T-helper 1 cell treated with Interleukin-12 subunit alpha and Interleukin-12 subunit beta and Interleukin-4 antibody, amounts not matched to agents 30 μg/mL and 1 μg/mL, for 36 hours (primary cell): ENCODE results near the gene CD300E.
"Not testable (repeated sequence)": the region's sequence is repeated elsewhere in the genome, so short reads cannot be mapped to it uniquely, and the experiment has no call there.

Source experiments
- H3K27ac Mint-ChIP-seq: one replicate; pipeline ENCODE4 v1.8.0; 2021; ENCODE audit warnings: mild to moderate bottlenecking, mixed read lengths
- H3K27me3 Mint-ChIP-seq: one replicate; pipeline ENCODE4 v1.8.0; 2021; ENCODE audit warnings: low read depth, mixed read lengths
- H3K36me3 Mint-ChIP-seq: one replicate; pipeline ENCODE4 v1.8.0; 2021; ENCODE audit warnings: low read depth, mixed read lengths
- H3K4me1 Mint-ChIP-seq: one replicate; pipeline ENCODE4 v1.8.0; 2021; ENCODE audit warnings: low read depth, mixed read lengths
- H3K4me3 Mint-ChIP-seq: one replicate; pipeline ENCODE4 v1.8.0; 2021; ENCODE audit warnings: mild to moderate bottlenecking, moderate library complexity, mixed read lengths
- H3K9me3 Mint-ChIP-seq: one replicate; pipeline ENCODE4 v1.8.0; 2021; ENCODE audit warnings: mixed read lengths

The CD300E gene

DNA sequence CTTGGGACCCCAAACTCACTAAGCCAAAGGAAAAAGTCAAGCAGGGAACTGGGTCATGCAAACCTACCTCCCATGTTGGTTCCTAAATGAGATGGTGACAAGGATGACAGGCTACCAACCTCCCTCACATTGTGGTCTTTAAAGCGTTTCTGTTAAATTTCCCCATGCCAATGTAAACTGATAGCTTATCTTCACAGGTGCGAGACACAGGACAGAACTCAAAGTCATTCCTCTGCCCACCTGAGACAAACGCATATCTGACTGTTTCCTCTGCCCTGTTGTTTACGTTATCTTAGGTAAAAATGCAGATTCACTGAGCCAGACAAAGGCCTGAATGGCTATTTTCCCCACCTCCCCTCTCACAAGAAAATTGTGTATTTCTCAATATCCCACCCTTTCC is 19.0 kb upstream of the CD300E start:
- H3K27ac Mint-ChIP-seq: no peak overlapping the region
- no peak overlapping the region for H3K4me3 Mint-ChIP-seq
- H3K27me3 Mint-ChIP-seq: peaks cover 59% of the 10 kb centered on the region
- peaks cover 14% of the 10 kb centered on the region for H3K4me1 Mint-ChIP-seq
- no peaks in the 10 kb centered on the region for H3K36me3 Mint-ChIP-seq
- no peaks in the 10 kb centered on the region for H3K9me3 Mint-ChIP-seq

DNA sequence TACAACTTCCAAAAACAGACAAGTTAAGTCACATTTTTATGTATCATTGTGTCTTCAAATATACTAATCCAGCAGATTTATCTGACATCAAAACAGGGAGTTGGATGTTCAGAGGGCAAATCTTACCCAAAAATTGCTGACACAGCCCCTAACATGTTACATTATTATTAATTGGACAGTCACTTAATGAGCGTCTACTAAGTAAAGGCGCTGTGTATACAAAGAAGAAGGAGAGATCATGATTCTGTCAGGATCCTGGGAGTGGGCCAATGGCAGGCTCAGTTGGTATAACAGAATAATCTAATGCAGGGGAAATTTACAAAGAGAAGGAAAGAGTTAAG is 18.4 kb upstream of the CD300E start:
- Mint-ChIP-seq H3K4me1 (peaks cover 14% of the 10 kb centered on the region), H3K27ac (no peak overlapping the region), H3K36me3 (no peaks in the 10 kb centered on the region), H3K27me3 (peaks cover 59% of the 10 kb centered on the region), H3K9me3 (no peaks in the 10 kb centered on the region), H3K4me3 (no peak overlapping the region)

DNA sequence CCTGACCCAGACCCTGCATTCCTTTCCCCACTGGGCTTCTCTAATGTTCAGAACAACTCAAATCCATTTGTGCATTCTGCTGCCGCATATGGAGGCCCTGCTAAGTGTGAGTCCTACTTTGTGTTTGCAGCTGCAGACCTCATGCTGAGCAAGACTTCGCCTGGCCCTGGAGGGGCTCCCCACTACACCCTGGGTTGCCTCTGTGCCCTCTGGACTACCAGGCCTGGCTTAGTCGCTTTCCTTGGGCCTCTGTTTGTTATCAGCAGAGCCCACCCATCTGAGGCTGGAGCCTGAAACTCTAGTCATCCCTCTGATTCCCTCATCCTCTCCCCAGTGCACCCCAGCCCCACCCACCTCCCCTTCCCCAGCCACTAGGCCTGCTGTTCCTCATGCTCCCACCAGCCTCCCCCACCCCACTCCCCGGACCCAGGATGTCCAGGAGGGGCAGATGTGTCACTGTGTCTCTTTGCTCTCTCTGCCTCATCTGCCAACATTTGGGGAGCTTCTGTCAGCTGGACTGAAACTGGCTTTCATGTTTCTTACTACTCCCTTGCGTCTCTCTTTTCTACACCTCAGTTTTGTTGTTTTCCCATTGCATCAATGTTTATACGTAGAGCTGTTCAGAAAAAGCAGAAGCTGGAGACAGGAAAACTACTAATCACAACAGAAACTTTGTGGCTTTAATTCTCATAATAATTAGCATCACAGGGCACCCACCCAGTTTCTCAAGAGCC is 17.9 kb upstream of the CD300E start:
- Mint-ChIP-seq H3K4me3 (no peak overlapping the region), H3K4me1 (peaks cover 14% of the 10 kb centered on the region), H3K27ac (peak overlapping the region; percentile 22), H3K9me3 (no peaks in the 10 kb centered on the region), H3K27me3 (peaks cover 59% of the 10 kb centered on the region), H3K36me3 (no peaks in the 10 kb centered on the region)

DNA sequence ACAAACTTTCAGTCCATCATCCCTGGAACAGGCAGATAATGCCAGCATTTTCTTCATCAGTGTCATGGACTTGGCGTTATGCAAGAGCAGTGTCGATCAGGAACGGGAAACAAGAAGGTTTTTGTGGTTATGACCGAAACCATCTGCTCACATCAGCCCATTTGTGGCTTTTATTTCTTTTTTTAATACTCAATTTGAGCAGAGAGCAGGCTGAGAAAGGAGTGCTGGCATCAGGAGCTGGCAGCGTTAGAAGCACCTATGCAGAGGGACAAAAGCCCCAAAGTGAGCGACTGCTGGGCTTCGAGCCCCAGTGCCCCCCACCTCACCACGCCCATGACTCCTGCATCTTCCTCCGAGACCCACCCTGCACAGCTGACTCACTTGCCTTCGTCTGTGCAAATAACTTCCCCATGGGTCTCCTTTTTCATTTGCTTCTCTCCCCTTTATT is 16.2 kb upstream of the CD300E start:
- no peak overlapping the region for H3K27ac Mint-ChIP-seq
- H3K36me3 Mint-ChIP-seq: no peaks in the 10 kb centered on the region
- H3K4me1 Mint-ChIP-seq: peaks cover 14% of the 10 kb centered on the region
- peaks cover 57% of the 10 kb centered on the region for H3K27me3 Mint-ChIP-seq
- H3K4me3 Mint-ChIP-seq: peak overlapping the region; percentile 42
- no peaks in the 10 kb centered on the region for H3K9me3 Mint-ChIP-seq

DNA sequence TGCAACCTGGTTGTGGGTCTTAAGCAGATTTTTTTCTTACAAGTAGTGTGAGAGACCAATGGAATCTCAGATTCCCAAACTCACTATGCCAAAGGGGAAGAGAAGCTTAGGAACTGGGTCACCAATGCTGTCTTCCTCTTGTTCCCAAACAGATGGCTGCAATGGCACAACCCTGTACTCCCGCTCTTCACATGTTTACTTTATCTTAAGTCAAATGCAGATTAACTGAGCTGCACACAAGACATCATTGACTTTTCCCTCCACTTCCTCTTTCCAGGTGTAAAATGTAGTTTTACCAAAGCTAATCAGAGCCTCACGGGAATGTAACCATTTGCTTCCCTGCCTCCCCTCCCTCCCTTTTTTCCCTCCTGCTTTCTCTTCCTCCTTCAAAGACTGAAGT is 14.4 kb upstream of the CD300E start:
- Mint-ChIP-seq H3K9me3 (no peaks in the 10 kb centered on the region), H3K27me3 (peaks cover 48% of the 10 kb centered on the region), H3K27ac (no peak overlapping the region), H3K4me1 (peaks cover 14% of the 10 kb centered on the region), H3K4me3 (no peak overlapping the region), H3K36me3 (no peaks in the 10 kb centered on the region)

DNA sequence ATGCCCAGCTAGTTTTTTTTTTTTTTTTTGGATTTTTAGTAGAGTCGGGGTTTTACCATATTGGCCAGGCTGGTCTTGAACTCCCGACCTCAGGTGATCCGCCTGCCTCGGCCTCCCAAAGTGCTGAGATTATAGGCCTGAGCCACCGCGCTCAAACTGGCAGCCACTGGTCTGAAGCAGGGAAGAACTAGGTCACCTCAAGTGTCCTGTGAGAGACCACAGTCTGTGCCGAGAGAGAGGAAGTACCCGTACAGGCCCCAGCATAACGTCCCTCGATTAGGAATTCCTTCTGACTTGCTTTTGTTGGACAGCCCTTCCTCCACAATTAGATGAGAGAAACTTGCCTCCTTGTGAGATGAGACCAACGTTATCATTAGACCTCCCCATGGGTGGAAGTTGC is 13.7 kb upstream of the CD300E start:
- H3K36me3 Mint-ChIP-seq: no peaks in the 10 kb centered on the region
- no peak overlapping the region for H3K4me3 Mint-ChIP-seq
- no peak overlapping the region for H3K27ac Mint-ChIP-seq
- peaks cover 15% of the 10 kb centered on the region for H3K4me1 Mint-ChIP-seq
- H3K27me3 Mint-ChIP-seq: peaks cover 47% of the 10 kb centered on the region
- no peaks in the 10 kb centered on the region for H3K9me3 Mint-ChIP-seq

DNA sequence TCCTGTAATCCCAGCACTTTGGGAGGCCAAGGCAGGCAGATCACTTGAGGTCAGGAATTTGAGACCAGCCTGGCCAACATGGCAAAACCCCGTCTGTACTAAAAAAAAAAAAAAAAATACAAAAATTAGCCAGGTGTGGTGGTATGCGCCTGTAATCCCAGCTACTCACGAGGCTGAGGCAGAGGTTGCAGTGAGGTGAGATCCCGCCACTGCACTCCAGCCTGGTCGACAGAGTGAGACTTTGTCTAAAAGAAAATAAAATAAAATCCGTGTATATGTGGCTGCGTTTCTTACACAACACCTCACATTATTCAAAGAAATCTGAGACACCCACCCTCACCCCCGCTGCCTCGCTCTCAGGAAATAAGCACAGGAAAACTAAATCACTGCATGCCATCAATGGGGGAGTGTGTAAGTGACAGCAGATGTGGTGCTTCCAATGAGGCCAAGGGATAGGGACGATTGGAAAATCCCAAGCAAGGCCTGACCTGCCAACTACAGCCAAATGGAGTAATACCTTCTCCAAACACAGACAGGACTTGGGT is 13.1 kb upstream of the CD300E start:
- not testable (repeated sequence) for H3K36me3 Mint-ChIP-seq, H3K27ac Mint-ChIP-seq, H3K9me3 Mint-ChIP-seq, H3K4me3 Mint-ChIP-seq
- Mint-ChIP-seq H3K27me3 (peaks cover 47% of the 10 kb centered on the region), H3K4me1 (peaks cover 19% of the 10 kb centered on the region)

DNA sequence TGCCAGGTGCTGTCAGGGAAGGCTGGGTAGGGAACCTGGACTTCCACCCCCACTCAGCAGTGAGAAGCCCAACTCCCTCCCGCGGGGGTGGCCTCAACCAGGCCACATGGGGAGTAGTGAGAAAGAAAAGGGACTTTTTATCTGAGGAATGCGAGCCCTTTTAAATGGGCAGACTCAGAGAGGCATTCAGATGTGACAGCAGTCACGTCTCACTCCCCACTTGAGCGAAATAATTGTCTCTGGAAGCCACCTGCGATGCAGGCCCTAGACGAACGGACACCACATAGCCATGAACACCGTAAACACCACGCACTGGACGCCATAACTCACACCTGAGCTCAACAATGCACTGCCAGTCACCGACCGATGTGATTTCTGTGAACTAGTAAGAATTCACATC is 11.9 kb upstream of the CD300E start:
- H3K27me3 Mint-ChIP-seq: peaks cover 48% of the 10 kb centered on the region
- no peak overlapping the region for H3K4me3 Mint-ChIP-seq
- H3K4me1 Mint-ChIP-seq: peaks cover 18% of the 10 kb centered on the region
- H3K36me3 Mint-ChIP-seq: no peaks in the 10 kb centered on the region
- H3K9me3 Mint-ChIP-seq: no peaks in the 10 kb centered on the region
- H3K27ac Mint-ChIP-seq: no peak overlapping the region

DNA sequence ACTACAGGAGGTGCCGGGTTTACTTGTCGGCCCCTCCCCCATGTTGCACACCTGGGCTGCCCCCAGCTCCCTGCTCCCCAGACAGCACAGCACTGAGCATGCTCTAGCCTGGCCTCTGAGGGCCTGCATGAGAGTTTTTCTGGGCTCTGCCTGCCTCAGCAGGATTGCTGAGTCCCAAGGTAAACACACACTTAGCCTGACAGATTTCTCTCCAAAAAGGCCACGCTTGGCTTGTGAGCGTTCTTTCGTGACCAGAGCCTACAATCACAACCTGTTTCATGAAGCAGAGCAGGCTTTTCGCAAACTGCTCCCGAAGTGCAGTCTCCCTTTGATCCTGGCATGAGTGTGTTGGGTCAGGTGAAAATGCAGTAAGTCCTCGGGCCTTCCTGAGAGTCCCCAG is 9.8 kb upstream of the CD300E start:
- Mint-ChIP-seq H3K27ac (no peak overlapping the region), H3K9me3 (no peaks in the 10 kb centered on the region), H3K4me3 (no peak overlapping the region), H3K27me3 (peaks cover 61% of the 10 kb centered on the region), H3K4me1 (peaks cover 7% of the 10 kb centered on the region), H3K36me3 (no peaks in the 10 kb centered on the region)

DNA sequence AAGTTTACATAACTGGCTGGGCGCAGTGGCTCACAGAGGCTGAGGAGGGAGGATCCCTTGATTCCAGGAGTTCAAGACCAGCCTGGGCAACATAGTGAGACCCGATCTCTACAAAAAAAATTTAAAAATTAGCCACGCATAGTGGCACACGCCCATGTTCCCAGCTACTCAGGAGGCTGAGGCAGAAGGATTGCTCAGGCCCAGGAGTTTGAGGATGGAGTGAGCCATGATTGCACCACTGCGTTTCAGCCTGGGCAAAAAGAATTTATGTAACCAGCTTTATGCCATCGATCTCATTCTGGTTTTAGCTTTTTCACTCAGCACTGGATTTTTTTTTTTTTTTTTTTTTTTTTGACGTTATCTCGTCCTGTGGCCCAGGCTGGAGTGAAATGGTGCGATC is 9.1 kb upstream of the CD300E start:
- H3K4me3 Mint-ChIP-seq: no peak overlapping the region
- H3K27ac Mint-ChIP-seq: no peak overlapping the region
- peaks cover 61% of the 10 kb centered on the region for H3K27me3 Mint-ChIP-seq
- H3K36me3 Mint-ChIP-seq: no peaks in the 10 kb centered on the region
- peaks cover 7% of the 10 kb centered on the region for H3K4me1 Mint-ChIP-seq
- no peaks in the 10 kb centered on the region for H3K9me3 Mint-ChIP-seq

DNA sequence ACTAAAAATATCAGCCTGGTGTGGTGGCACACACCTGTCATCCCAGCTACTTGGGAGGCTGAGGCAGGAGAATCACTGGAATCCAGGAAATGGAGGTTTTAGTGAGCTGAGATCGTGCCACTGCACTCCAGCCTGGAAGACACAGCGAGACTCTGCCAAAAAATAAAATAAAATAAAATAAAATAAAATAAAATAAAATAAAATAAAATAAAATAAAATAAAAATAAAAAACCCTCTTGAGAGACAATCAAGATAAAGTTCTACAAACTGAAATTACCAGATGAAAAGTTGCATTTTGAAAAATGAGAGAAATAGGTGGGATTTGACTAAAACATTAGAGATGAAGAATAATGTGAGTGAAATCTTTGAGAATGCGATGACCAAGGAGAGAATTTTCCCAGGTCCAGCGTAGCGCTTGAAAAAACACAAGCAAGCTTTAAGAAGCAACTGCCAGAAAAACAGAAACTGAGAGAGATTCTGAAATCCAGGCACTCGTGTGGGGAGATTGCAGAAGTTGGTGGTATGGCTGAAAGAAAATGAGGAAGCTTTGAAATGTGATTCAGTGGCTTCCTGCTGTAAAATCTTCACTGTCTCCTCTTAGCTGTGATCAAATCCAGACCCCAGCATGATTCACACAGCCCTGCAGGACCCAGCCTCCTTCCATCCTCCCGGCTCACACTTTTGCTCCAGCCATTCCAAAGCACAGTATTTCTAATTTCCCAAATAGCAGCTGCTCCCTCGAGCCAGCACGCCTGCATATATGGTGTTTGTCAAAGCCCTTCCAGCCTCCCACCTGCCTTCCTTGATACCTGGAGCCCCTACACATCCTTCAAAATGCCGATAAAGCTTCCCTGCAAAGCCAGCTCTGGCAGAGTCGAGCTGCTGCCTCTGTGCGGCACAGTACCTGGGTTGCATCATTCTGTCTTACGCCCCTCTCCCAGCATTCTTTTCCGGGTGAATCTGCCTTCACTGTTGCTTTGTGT is 8.2 kb upstream of the CD300E start:
- peaks cover 4% of the 10 kb centered on the region for H3K9me3 Mint-ChIP-seq
- no peaks in the 10 kb centered on the region for H3K36me3 Mint-ChIP-seq
- H3K4me1 Mint-ChIP-seq: peaks cover 7% of the 10 kb centered on the region
- H3K27me3 Mint-ChIP-seq: peaks cover 70% of the 10 kb centered on the region
- H3K4me3 Mint-ChIP-seq: no peak overlapping the region
- no peak overlapping the region for H3K27ac Mint-ChIP-seq

DNA sequence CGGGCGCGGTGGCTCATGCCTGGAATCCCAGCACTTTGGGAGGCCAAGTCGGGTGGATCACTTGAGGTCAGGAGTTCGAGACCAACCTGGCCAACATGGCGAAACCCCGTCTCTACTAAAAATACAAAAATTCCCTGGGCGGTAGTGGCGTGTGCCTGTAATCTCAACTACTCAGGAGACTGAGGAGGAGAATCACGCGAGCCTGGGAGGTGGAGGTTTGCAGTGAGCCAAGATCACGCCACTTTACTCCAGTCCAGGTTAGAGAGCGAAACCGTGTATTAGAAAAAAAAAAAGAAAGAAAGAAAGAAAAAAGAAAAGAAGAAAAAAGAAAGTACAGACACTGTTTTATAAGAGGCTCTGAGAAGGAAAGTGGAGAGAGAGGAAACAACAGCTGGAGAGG is 6.7 kb upstream of the CD300E start:
- H3K36me3 Mint-ChIP-seq, H3K9me3 Mint-ChIP-seq, H3K27ac Mint-ChIP-seq, H3K4me1 Mint-ChIP-seq, H3K4me3 Mint-ChIP-seq: not testable (repeated sequence)
- peaks cover 74% of the 10 kb centered on the region for H3K27me3 Mint-ChIP-seq

DNA sequence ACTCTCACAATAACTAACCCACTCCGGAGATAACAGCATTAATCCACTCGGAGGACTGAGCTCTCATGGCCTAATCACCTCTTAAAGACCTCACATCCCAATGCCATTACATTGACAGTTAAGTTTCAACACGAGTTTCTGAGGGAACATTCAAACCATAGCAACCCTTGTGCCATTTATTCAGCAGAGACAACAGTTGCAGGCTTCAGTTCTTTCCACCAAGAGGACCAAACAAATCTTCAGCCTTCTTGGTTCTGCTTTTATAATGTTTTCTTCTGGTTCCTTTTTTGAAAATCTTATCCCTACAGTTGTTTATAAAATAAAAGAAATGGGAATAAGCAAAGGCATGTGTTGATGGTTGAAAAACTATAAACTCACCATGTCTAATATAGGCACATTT is 2.1 kb upstream of the CD300E start:
- H3K4me3 Mint-ChIP-seq: no peak overlapping the region
- H3K9me3 Mint-ChIP-seq: peaks cover 5% of the 10 kb centered on the region
- no peaks in the 10 kb centered on the region for H3K36me3 Mint-ChIP-seq
- peaks cover 87% of the 10 kb centered on the region for H3K27me3 Mint-ChIP-seq
- H3K27ac Mint-ChIP-seq: no peak overlapping the region
- H3K4me1 Mint-ChIP-seq: no peaks in the 10 kb centered on the region

DNA sequence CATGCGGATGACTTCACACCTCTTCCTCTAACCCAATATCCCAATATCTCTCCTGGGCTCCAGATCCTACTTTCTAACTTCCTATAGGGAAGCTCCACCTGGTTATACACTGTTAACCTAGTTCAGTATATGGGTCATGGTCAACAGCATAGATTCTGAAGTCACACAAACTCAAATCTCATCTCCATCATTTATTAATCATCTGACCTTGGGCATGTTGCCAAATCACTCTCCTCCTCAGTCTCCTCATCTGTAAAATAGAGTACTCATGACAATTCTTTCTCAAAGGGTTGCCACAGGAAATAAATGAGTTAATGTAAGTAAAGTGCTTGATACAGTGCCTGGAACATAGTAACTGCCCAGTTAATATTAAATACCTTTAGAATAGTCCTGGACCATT is 593 bp upstream of the CD300E start:
- peaks cover 83% of the 10 kb centered on the region for H3K27me3 Mint-ChIP-seq
- no peak overlapping the region for H3K27ac Mint-ChIP-seq
- H3K36me3 Mint-ChIP-seq: no peaks in the 10 kb centered on the region
- no peaks in the 10 kb centered on the region for H3K4me1 Mint-ChIP-seq
- H3K9me3 Mint-ChIP-seq: peaks cover 5% of the 10 kb centered on the region
- no peak overlapping the region for H3K4me3 Mint-ChIP-seq
